A673 (cell line): Measurements from ENCODE around the gene PHF20.

Experiments used
- CTCF ChIP-seq: fragments of 300-800, 200-600 bp; sonication (generic); conservative IDR thresholded peaks from 2 replicates; pipeline ENCODE4 v1.5.1; 2017; ENCODE audit warnings: low read depth, mild to moderate bottlenecking, antibody characterized with exemption, low read length, moderate library complexity, mixed read lengths
- EZH2 ChIP-seq: fragments of 200-600 bp; sonication (generic); IDR thresholded peaks from 2 replicates; pipeline ENCODE4 v1.6.1; 2017; ENCODE audit warnings: borderline replicate concordance, low read depth, mild to moderate bottlenecking, mixed read lengths, antibody characterized with exemption, low read length; ENCODE audit not compliant: poor library complexity, severe bottlenecking

GRCh38 chr20:35735826-35736470 lies 35.9 kb upstream of the PHF20 start:
- TF ChIP-seq CTCF (no peak), EZH2 (no peak)
